Breast epithelium (tissue), 4 donors: ENCODE data around the gene PDCD2. TPM values are rescaled to one million over a fixed set of nuclear protein-coding genes. Genes with fewer than 3 reads are reported as not detected.
"Not testable (repeated sequence)": the region's sequence is repeated elsewhere in the genome, so short reads cannot be mapped to it uniquely, and the experiment has no call there.

Source experiments
- DNase-seq, 2 donors: peaks; one replicate each; pipeline ENCODE4 v3.0.0-alpha.2; 2019; ENCODE audit warnings: low spot score in 2 of 2
- H3K27ac ChIP-seq, 2 donors: fragments of 200-600 bp; sonication (generic) in 1 of 2; one replicate each; pipeline ENCODE4 v1.5.1; 2016 to 2019; ENCODE audit warnings: mild to moderate bottlenecking in 1 of 2
- H3K27me3 ChIP-seq, 2 donors: fragments of 200-600 bp; sonication (generic) in 1 of 2; one replicate each; pipeline versions ENCODE4 v1.5.1 to v1.6.0; 2017 to 2019; ENCODE audit warnings: control low read depth in 1 of 2, mild to moderate bottlenecking in 1 of 2
- H3K36me3 ChIP-seq: fragments of 200-600 bp; one replicate; pipeline ENCODE4 v1.5.1; 2019
- H3K4me1 ChIP-seq, 2 donors: fragments of 200-600 bp; sonication (generic); one replicate each; pipeline ENCODE4 v1.5.1; 2016 to 2019; ENCODE audit warnings: control low read depth in 1 of 2
- H3K4me3 ChIP-seq, 3 donors: fragments of 200-600 bp; sonication (generic); 1 replicate in 2 of 3; 2 replicates in 1 of 3; pipeline ENCODE4 v1.5.1; 2016 to 2019; ENCODE audit warnings: mild to moderate bottlenecking in 3 of 3, moderate library complexity in 2 of 3
- H3K9me3 ChIP-seq, 2 donors: fragments of 200-600 bp; sonication (generic) in 1 of 2; one replicate each; pipeline ENCODE4 v1.5.1; 2016 to 2019; ENCODE audit warnings: control low read depth in 1 of 2
- CTCF ChIP-seq, 3 donors: fragments of 450-650 bp; IDR thresholded peaks; one replicate each; pipeline ENCODE4 v1.5.1; 2016 to 2017; ENCODE audit warnings: antibody characterized with exemption in 3 of 3, mild to moderate bottlenecking in 3 of 3, moderate library complexity in 3 of 3
- POLR2A ChIP-seq: fragments of 450-650 bp; IDR thresholded peaks from one replicate; pipeline ENCODE4 v1.6.1; 2016; ENCODE audit warnings: antibody characterized with exemption, mild to moderate bottlenecking, moderate library complexity
- POLR2AphosphoS5 ChIP-seq, 3 donors: sonication (generic); formaldehyde crosslinking; IDR thresholded peaks; one replicate each; pipeline ENCODE4 v1.6.1; 2017; ENCODE audit warnings: antibody characterized with exemption in 3 of 3
- intact Hi-C: fragments of 100-400 bp; cut with DNase I; formaldehyde crosslinking; loops from one replicate; pipeline ENCODE4 v1.15.1; 2023; ENCODE audit warnings: low total_unique reads
- total RNA-seq, 3 donors: library from RNA; depleted of rRNA; stranded (reverse); fragments of >200 nt; gene quantifications; one replicate each; pipeline ENCODE4 v1.1.0, GENCODE V29; 2016

The PDCD2 gene
- total RNA-seq = 10 to 100 TPM; 54.4 to 67.8 (median 64.6) TPM

- H3K36me3 ChIP-seq = no peaks in the 10 kb centered on the region
- H3K27me3 ChIP-seq = no peaks in the 10 kb centered on the region
- peak within 1 kb of the TSS; percentile 90 to 91 for H3K27ac ChIP-seq
- H3K4me3 ChIP-seq = peak within 1 kb of the TSS; percentile 79 to 95 (median 90)
- H3K4me1 ChIP-seq = no peaks in the 10 kb centered on the region
- TF ChIP-seq POLR2AphosphoS5 (IDR thresholded peaks at IDR 0.05) = peak in 1 of 3 donors; percentile 51
- no peak for TF ChIP-seq CTCF (IDR thresholded peaks at IDR 0.05)
- intact Hi-C loops = no loop called here
- no peaks in the 10 kb centered on the region for H3K9me3 ChIP-seq
- DNase-seq = peak; percentile 82 to 93
Measured at GRCh38 chr6:170584181-170584953, at the start of gene PDCD2. Gene PDCD2 (minus strand): TSS chr6:170584637. CDS start chr6:170584581, 56 bp downstream.

- intact Hi-C loops, H3K4me3 ChIP-seq, H3K4me1 ChIP-seq, H3K27me3 ChIP-seq, H3K36me3 ChIP-seq, H3K9me3 ChIP-seq, H3K27ac ChIP-seq, DNase-seq: not testable (repeated sequence)
Measured at GRCh38 chr6:170616020-170616554, 31.6 kb upstream of the PDCD2 start.

GRCh38 chr6:170612256-170612804, 27.9 kb upstream of the PDCD2 start:
- H3K27ac ChIP-seq, H3K4me1 ChIP-seq, H3K9me3 ChIP-seq, DNase-seq, intact Hi-C loops, H3K36me3 ChIP-seq, H3K4me3 ChIP-seq: not testable (repeated sequence)
- peaks cover 0 to 13% of the 10 kb centered on the region in 2 donors for H3K27me3 ChIP-seq

GRCh38 chr6:170609225-170609624, 24.8 kb upstream of the PDCD2 start:
- H3K9me3 ChIP-seq, H3K27ac ChIP-seq, H3K36me3 ChIP-seq, H3K4me1 ChIP-seq, H3K4me3 ChIP-seq, DNase-seq, intact Hi-C loops: not testable (repeated sequence)
- H3K27me3 ChIP-seq = peaks cover 0 to 20% of the 10 kb centered on the region in 2 donors

GRCh38 chr6:170605574-170606259, 21.3 kb upstream of the PDCD2 start:
- Histone ChIP-seq H3K36me3 (no peaks in the 10 kb centered on the region), H3K9me3 (no peaks in the 10 kb centered on the region), H3K4me3 (no peak overlapping the region), H3K27me3 (peaks cover 0 to 20% of the 10 kb centered on the region in 2 donors), H3K4me1 (no peaks in the 10 kb centered on the region), H3K27ac (no peak overlapping the region)
- intact Hi-C loops = no loop called here
- TF ChIP-seq CTCF (IDR thresholded peaks at IDR 0.05) (no peak), POLR2A (no peak), POLR2AphosphoS5 (IDR thresholded peaks at IDR 0.05) (no peak)
- DNase-seq = no peak

- Histone ChIP-seq H3K9me3 (no peaks in the 10 kb centered on the region), H3K27me3 (no peaks in the 10 kb centered on the region), H3K36me3 (no peaks in the 10 kb centered on the region), H3K4me3 (no peak overlapping the region), H3K4me1 (no peaks in the 10 kb centered on the region), H3K27ac (no peak overlapping the region)
- no peak for DNase-seq
- TF ChIP-seq POLR2AphosphoS5 (IDR thresholded peaks at IDR 0.05) (no peak), CTCF (IDR thresholded peaks at IDR 0.05) (no peak), POLR2A (no peak)
- intact Hi-C loops = no loop called here
Measured at GRCh38 chr6:170597278-170597677, 12.8 kb upstream of the PDCD2 start.
